ENCODE measurements around the gene CAPN9.

Gene CAPN9

DNA sequence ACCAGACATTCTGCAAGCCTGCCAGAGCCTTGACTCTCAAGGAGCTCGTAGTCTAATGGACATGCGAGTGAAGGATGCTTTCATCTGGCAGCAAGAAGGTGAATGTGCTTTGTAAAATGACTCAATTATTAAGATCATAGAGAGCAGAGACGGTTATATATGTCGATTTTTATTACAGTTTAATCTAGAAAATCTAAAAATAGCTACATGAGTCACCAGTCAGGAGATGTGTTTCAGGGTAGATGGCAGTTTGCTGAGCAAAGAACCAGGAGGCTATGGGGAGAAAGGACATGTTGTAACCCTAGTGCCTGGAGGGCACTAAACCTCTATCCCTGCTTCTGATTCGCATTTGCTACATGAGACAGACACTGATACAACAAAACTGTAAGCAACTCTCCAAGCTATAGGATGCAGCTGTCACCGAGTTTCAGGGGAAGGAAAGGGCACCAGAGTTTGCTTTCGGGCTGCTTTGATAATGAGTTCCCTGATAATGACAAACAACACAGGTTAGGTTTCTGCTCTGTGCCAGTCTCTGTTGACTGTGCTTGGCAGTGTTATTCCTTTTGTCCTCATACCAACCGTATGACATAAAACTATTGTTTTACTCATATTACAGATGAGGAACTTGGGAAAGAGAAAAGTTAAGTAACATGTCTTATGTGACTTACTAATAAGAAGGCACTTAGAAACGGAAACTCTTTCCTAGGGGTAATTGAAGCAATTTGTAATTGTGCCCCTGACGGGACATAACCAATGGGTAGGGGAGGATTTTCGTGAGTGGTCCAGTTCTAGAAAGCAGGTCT, 77.9 kb downstream of the CAPN9 start:
- H3K4me3 ChIP-seq (ENCODE audit: low read depth, low read length), result no peak overlapping the region
- DNase-seq (ENCODE audit: low read depth), result no peak
- TF ChIP-seq, protein P1, sequence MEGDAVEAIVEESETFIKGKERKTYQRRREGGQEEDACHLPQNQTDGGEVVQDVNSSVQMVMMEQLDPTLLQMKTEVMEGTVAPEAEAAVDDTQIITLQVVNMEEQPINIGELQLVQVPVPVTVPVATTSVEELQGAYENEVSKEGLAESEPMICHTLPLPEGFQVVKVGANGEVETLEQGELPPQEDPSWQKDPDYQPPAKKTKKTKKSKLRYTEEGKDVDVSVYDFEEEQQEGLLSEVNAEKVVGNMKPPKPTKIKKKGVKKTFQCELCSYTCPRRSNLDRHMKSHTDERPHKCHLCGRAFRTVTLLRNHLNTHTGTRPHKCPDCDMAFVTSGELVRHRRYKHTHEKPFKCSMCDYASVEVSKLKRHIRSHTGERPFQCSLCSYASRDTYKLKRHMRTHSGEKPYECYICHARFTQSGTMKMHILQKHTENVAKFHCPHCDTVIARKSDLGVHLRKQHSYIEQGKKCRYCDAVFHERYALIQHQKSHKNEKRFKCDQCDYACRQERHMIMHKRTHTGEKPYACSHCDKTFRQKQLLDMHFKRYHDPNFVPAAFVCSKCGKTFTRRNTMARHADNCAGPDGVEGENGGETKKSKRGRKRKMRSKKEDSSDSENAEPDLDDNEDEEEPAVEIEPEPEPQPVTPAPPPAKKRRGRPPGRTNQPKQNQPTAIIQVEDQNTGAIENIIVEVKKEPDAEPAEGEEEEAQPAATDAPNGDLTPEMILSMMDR (IDR thresholded peaks at IDR 0.05; ENCODE audit: insufficient read depth, low read depth, low read length, missing control alignments), result no peak

DNA sequence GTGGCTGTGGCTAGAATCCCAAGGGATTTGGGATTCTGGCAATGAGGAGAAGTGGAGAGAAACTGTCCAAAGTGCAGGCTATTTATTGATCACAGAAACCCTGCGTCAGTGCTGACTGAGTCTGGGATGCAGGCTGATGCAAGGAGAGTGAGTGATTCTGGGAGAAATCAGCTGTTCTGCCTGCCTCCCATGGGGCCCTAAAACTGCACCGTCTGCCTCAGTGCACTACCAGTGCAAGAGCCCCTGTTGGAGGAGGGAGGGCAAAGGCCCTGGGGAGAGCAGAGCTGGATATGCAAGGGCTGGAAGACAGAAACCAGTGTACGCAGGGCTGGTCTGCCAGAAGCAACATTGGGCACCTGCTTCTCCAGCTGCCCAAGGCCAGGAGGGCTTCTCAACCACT, 78.6 kb downstream of the CAPN9 start:
- H3K4me3 ChIP-seq (ENCODE audit: low read depth, low read length), result no peak overlapping the region
- TF ChIP-seq, protein P1 (IDR thresholded peaks at IDR 0.05; ENCODE audit: insufficient read depth, low read depth, low read length, missing control alignments), result no peak

DNA sequence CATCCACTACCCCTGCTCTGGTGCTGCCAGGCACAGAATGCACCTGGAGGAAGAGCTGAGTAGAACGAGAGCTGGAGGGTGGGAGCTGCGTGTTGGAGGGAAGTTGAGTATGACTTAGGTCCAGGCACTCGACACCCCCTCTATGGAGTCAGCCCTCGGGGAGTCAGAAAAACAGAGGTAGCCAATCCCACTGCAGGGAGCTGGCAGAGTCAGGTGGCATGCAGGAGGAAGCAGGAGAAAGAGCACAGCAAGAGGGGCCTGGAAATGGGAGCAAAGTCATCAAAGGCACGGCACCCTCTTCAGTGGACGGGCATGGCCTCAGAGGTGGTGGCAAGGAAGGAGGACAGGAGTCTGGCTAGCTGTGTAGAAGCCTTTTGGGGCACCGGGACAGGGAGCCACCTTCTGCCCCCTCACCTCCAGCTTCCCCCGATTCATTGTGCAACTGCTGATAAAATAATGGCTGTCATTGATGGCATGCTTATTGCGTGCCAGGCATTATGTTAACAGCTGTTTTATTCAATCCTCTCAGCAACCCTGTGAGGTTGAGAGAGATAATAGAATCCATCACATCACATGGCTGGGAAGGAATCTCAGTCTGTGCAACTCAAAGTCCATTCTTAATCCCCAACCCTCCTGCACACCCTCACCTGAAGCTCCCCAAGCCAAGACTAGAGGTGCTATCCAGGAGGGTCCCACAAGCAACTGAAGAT, 79.1 kb downstream of the CAPN9 start:
- no peak for DNase-seq (ENCODE audit: low read depth)
- H3K4me3 ChIP-seq (ENCODE audit: low read depth, low read length), result no peak overlapping the region
- TF ChIP-seq, protein P1 (IDR thresholded peaks at IDR 0.05; ENCODE audit: insufficient read depth, low read depth, low read length, missing control alignments), result no peak

More for the DNA sequence above, 78.6 kb downstream of the CAPN9 start:
- DNase-seq (ENCODE audit: low read depth), result no peak

DNA sequence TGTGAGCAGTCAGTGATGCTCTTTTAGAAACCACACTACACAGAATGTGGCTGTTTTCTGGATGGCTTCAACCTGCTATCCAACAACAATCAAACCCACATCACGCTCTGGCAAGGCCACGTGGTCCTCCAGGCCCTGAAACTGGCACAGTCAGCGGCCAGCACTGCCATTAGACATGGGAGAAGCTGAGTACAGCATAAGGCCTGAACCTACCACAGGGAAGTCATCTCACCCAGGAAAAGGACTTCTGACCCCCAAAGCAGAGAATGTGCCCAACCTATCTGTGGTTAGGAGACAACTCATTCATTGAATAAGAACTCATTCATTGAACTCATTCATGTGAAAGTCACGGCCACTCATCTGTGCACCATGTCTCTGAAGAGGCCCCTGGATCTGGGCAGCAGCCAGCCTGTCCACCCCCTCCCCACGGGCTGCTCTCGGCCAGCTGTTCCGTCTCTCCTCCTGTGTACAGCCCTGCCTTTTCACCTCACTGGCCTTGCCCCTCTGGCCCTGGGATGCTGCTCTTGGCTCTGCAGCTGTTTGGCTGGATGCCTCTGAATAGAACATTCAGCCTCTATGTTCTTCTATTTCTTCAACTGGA, 80.0 kb downstream of the CAPN9 start:
- TF ChIP-seq, protein P1 (IDR thresholded peaks at IDR 0.05; ENCODE audit: insufficient read depth, low read depth, low read length, missing control alignments), result no peak
- no peak overlapping the region for H3K4me3 ChIP-seq (ENCODE audit: low read depth, low read length)
- DNase-seq (ENCODE audit: low read depth), result no peak

DNA sequence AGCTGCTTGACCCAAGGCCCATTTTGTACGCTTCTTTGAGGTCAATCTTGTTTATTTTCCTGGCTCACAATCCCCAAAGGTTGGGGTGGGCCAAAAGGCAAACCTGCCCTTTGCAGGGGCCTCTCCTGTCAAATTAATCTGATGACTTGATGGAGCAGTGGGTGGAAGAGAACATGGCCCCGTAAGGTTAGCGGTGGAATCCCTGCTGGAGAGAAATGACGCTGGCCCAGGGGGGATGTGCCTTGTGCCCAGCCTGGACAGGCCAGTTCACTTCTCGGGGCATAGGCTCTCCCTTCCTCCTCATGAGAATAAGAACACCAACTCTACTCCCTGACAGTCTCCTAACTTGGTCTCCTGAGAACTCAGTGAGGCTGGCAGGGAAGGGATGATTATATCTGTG, 80.6 kb downstream of the CAPN9 start:
- DNase-seq (ENCODE audit: low read depth), result no peak
- TF ChIP-seq, protein P1 (IDR thresholded peaks at IDR 0.05; ENCODE audit: insufficient read depth, low read depth, low read length, missing control alignments), result no peak
- no peak overlapping the region for H3K4me3 ChIP-seq (ENCODE audit: low read depth, low read length)

DNA sequence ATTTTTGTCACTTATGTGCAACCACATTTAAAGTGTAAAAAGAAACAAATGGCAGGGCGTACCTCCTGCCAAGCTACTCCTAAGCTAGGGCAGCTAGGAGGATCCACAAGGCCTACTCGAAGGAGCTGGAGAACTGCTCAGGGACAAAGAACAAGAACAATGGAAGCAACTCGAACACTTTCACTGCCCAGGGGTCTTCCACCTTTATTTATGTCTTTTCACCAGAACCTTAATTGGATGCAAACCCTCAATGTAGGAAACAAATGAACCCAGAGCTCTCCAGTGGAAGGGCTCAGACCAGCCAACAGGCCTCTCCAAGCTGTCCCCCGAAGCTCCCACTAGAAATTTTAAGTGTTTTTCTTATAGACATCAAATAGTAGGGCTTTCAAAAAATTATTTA, 81.2 kb downstream of the CAPN9 start:
- DNase-seq (ENCODE audit: low read depth), result no peak
- TF ChIP-seq, protein P1 (IDR thresholded peaks at IDR 0.05; ENCODE audit: insufficient read depth, low read depth, low read length, missing control alignments), result no peak
- no peak overlapping the region for H3K4me3 ChIP-seq (ENCODE audit: low read depth, low read length)

All from GM12865 (cell line).